ENCODE results near the gene MBP.
"Not testable (repeated sequence)": the region's sequence is repeated elsewhere in the genome, so short reads cannot be mapped to it uniquely, and the experiment has no call there.

Gene MBP

GRCh38 chr18:76944346-76944745 is 188.2 kb downstream of the MBP start:
- DNase-seq (ENCODE audit: low read depth, low spot score), result not testable (repeated sequence)

GRCh38 chr18:76943542-76944339 is 188.8 kb downstream of the MBP start:
- DNase-seq (ENCODE audit: low read depth, low spot score), result no peak

- DNase-seq (ENCODE audit: low read depth, low spot score), result no peak
Observed at GRCh38 chr18:76941284-76941683, 191.3 kb downstream of the MBP start.

- no peak for DNase-seq (ENCODE audit: low read depth, low spot score)
Observed at GRCh38 chr18:76938619-76939018, 194.0 kb downstream of the MBP start.

- no peak for DNase-seq (ENCODE audit: low read depth, low spot score)
Observed at GRCh38 chr18:76937597-76937996, 195.0 kb downstream of the MBP start.

- DNase-seq (ENCODE audit: low read depth, low spot score), result no peak
Observed at GRCh38 chr18:76936877-76937276, 195.7 kb downstream of the MBP start.

- DNase-seq (ENCODE audit: low read depth, low spot score), result no peak
Observed at GRCh38 chr18:76935722-76936337, 196.8 kb downstream of the MBP start.

- DNase-seq (ENCODE audit: low read depth, low spot score), result no peak
Observed at GRCh38 chr18:76932026-76932819, 200.4 kb downstream of the MBP start.

GRCh38 chr18:76931171-76931570 is 201.4 kb downstream of the MBP start:
- no peak for DNase-seq (ENCODE audit: low read depth, low spot score)

Data from activated CD4-positive, CD25-positive, alpha-beta regulatory T cell treated with anti-CD3 and anti-CD28 coated beads, Interleukin-2, amount 50 U/mL, for 16 hours (primary cell).